ENCODE results near the gene TMEM225B. TPM values are rescaled to one million over a fixed set of nuclear protein-coding genes. Genes with fewer than 3 reads are reported as not detected.
"Not testable (repeated sequence)": the region's sequence is repeated elsewhere in the genome, so short reads cannot be mapped to it uniquely, and the experiment has no call there.

The TMEM225B gene
- total and polyA plus RNA-seq, 3 experiments from 2014 or later, result 0.55 to 1.5 (median 0.70) TPM

DNA sequence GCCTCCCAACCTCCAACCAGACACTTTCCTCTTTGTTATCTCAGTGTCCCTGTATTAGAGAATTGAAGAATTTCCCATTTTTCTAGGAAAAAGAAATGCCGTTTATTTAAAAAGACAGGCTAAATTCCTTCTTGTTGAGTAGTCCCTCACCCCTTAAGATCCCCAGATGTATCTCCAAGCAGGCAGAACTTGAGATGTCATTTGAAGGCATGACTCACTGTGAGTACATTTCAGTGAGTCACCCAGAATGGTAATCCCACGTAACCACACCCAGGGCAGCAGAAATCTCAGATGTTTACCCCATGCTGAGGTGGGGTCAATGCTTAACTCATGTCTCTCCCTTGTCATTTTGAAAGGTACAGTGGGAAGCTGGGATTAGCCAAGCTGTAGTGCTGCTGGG is 35.2 kb upstream of the TMEM225B start:
- Mint-ChIP-seq H3K27me3 (peaks cover 0 to 2% of the 10 kb centered on the region in 2 donors), H3K36me3 (peaks cover 0 to 75% (median 28%) of the 10 kb centered on the region in 3 donors), H3K9me3 (no peaks in the 10 kb centered on the region), H3K4me3 (peak overlapping the region in 2 of 7 donors; percentile 18 to 46), H3K4me1 (peaks cover 43 to 67% (median 55%) of the 10 kb centered on the region in 3 donors), H3K27ac (peak overlapping the region in 5 of 8 donors; percentile 3 to 97 (median 57))
- ChIA-PET CTCF (no interaction called here), POLR2A (no interaction called here)
- peaks cover 52% of the 10 kb centered on the region for H3K36me3 ChIP-seq (ENCODE audit: insufficient read depth, low read length)
- no peak overlapping the region for H3K4me3 ChIP-seq (ENCODE audit: low read length)
- no peaks in the 10 kb centered on the region for H3K9me3 ChIP-seq (ENCODE audit: low read length)
- peaks cover 18% of the 10 kb centered on the region for H3K4me1 ChIP-seq (ENCODE audit: insufficient read depth, low read length)
- H3K27me3 ChIP-seq (ENCODE audit: insufficient read depth, low read length, poor library complexity, severe bottlenecking), result no peaks in the 10 kb centered on the region
- peak in 1 of 5 donors; percentile 49 for DNase-seq
- no peak overlapping the region for H3K27ac ChIP-seq (ENCODE audit: low read depth, low read length)

- ChIA-PET POLR2A (no interaction called here), CTCF (no interaction called here)
- H3K9me3 Mint-ChIP-seq, result no peaks in the 10 kb centered on the region
- H3K27me3 Mint-ChIP-seq, result peaks cover 0 to 2% of the 10 kb centered on the region in 2 donors
- no peaks in the 10 kb centered on the region for H3K9me3 ChIP-seq (ENCODE audit: low read length)
- peaks cover 18% of the 10 kb centered on the region for H3K4me1 ChIP-seq (ENCODE audit: insufficient read depth, low read length)
- peak overlapping the region in 1 of 7 donors; percentile 13 for H3K4me3 Mint-ChIP-seq
- H3K27ac ChIP-seq (ENCODE audit: low read depth, low read length), result no peak overlapping the region
- peaks cover 52% of the 10 kb centered on the region for H3K36me3 ChIP-seq (ENCODE audit: insufficient read depth, low read length)
- H3K4me1 Mint-ChIP-seq, result peaks cover 38 to 62% (median 52%) of the 10 kb centered on the region in 3 donors
- H3K27me3 ChIP-seq (ENCODE audit: insufficient read depth, low read length, poor library complexity, severe bottlenecking), result no peaks in the 10 kb centered on the region
- H3K4me3 ChIP-seq (ENCODE audit: low read length), result no peak overlapping the region
- H3K27ac Mint-ChIP-seq, result peak overlapping the region in 4 of 8 donors; percentile 13 to 70 (median 20)
- DNase-seq, result no peak
- H3K36me3 Mint-ChIP-seq, result peaks cover 0 to 70% (median 25%) of the 10 kb centered on the region in 3 donors
Measured at GRCh38 chr7:99563650-99564049, 34.4 kb upstream of the TMEM225B start.

DNA sequence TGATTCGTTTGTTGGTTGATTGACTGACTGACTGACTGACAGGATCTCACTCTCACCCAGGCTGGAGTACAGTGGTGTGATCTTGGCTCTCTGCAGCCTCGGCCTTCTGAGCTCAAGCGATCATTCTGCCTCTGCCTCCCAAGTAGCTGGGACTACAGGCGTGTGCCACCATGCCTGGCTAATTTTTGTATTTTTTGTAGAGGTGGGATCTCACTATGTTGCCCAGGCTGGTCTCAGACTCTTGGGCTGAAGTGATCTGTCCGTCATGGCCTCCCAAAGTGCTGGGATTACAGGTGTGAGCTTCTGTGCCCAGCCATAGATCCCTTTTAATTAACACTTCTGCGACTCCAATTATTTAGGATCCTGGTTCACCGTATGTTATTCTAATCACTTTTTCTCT is 29.3 kb upstream of the TMEM225B start:
- H3K4me3 Mint-ChIP-seq; H3K4me1 ChIP-seq (ENCODE audit: insufficient read depth, low read length); DNase-seq; H3K27me3 ChIP-seq (ENCODE audit: insufficient read depth, low read length, poor library complexity, severe bottlenecking); POLR2A ChIA-PET; H3K27me3 Mint-ChIP-seq; H3K9me3 Mint-ChIP-seq; H3K9me3 ChIP-seq (ENCODE audit: low read length); H3K4me3 ChIP-seq (ENCODE audit: low read length); H3K27ac ChIP-seq (ENCODE audit: low read depth, low read length): not testable (repeated sequence)
- peaks cover 32% of the 10 kb centered on the region for H3K36me3 ChIP-seq (ENCODE audit: insufficient read depth, low read length)
- CTCF ChIA-PET, result interaction anchor here (0.7 kb wide), 1 partner anchor 9 kb away, joined by 3 read pairs; no protein-coding TSS in a partner anchor
- Mint-ChIP-seq H3K27ac (peak overlapping the region in 1 of 8 donors; percentile 43), H3K36me3 (peaks cover 0 to 81% (median 27%) of the 10 kb centered on the region in 3 donors), H3K4me1 (peaks cover 21 to 28% (median 26%) of the 10 kb centered on the region in 3 donors)

DNA sequence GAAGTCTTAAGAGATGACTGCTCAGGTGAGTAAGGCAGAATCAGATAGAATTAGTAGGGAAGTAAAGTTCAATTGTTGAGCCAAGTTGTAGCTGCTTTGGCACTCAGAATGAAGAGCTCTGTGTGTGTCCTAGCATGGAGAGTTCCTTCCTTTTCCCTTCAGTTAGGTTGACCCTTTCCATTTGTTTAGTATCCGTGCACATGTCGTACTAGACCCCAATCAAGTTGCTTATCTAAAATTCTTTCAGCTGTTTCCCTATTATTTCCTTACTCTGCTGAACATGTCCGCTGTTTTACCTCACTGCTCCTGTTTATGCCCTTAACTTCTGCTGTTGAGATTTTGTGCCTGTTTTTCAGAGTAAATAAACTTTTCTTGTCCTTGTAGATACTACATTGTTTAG is 26.3 kb upstream of the TMEM225B start:
- H3K27ac Mint-ChIP-seq, result peak overlapping the region in 3 of 8 donors; percentile 5 to 85 (median 56)
- CTCF ChIA-PET, result interaction anchor here (1.1 kb wide), 1 partner anchor 13 kb away, joined by 3 read pairs; no protein-coding TSS in a partner anchor
- DNase-seq, result no peak

DNA sequence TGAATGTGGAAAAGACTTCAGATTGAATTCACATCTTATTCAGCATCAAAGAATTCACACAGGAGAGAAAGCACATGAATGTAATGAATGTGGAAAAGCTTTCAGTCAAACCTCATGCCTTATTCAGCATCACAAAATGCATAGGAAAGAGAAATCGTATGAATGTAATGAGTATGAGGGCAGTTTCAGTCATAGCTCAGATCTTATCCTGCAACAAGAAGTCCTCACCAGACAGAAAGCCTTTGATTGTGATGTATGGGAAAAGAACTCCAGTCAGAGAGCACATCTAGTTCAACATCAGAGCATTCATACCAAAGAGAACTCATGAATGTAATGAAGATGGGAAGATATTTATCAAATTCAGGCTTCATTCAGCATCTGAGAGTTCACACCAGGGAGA is 24.8 kb upstream of the TMEM225B start:
- Mint-ChIP-seq H3K27me3 (no peaks in the 10 kb centered on the region), H3K36me3 (peaks cover 0 to 55% (median 14%) of the 10 kb centered on the region in 3 donors)
- POLR2A ChIA-PET, result no interaction called here

More for the DNA sequence above, 26.3 kb upstream of the TMEM225B start:
- Histone ChIP-seq H3K27ac (ENCODE audit: low read depth, low read length) (no peak overlapping the region), H3K4me3 (ENCODE audit: low read length) (no peak overlapping the region), H3K9me3 (ENCODE audit: low read length) (no peaks in the 10 kb centered on the region), H3K27me3 (ENCODE audit: insufficient read depth, low read length, poor library complexity, severe bottlenecking) (no peaks in the 10 kb centered on the region), H3K4me1 (ENCODE audit: insufficient read depth, low read length) (no peaks in the 10 kb centered on the region), H3K36me3 (ENCODE audit: insufficient read depth, low read length) (peaks cover 9% of the 10 kb centered on the region)
- H3K4me1 Mint-ChIP-seq, result peaks cover 5 to 7% (median 6%) of the 10 kb centered on the region in 3 donors
- POLR2A ChIA-PET, result no interaction called here
- H3K27me3 Mint-ChIP-seq, result no peaks in the 10 kb centered on the region
- H3K4me3 Mint-ChIP-seq, result no peak overlapping the region
- peaks cover 0 to 62% (median 14%) of the 10 kb centered on the region in 3 donors for H3K36me3 Mint-ChIP-seq
- no peaks in the 10 kb centered on the region for H3K9me3 Mint-ChIP-seq

DNA sequence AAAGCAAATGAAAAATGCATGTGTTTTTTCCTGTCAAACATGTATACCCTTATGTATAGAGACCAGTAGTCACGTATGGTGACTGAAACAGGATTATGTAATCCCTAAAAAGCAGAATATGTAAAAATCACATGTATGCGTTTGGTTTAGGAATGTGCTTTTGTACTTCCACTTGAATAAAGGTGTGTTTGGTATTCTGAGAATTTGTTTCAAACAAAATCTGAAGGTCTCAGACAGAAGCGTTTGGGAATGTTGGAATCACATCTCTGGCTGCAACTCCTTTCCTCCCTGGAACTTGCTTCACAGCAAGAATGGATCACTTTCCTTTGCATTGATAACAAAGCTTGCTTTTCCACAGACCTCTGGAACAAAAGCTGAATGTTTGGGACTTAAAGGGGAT is 21.8 kb upstream of the TMEM225B start:
- Histone ChIP-seq H3K4me1 (ENCODE audit: insufficient read depth, low read length) (peaks cover 11% of the 10 kb centered on the region), H3K27me3 (ENCODE audit: insufficient read depth, low read length, poor library complexity, severe bottlenecking) (no peaks in the 10 kb centered on the region), H3K36me3 (ENCODE audit: insufficient read depth, low read length) (peaks cover 7% of the 10 kb centered on the region), H3K9me3 (ENCODE audit: low read length) (no peaks in the 10 kb centered on the region), H3K27ac (ENCODE audit: low read depth, low read length) (no peak overlapping the region), H3K4me3 (ENCODE audit: low read length) (no peak overlapping the region)
- H3K9me3 Mint-ChIP-seq, result no peaks in the 10 kb centered on the region
- H3K4me3 Mint-ChIP-seq, result peak overlapping the region in 1 of 7 donors; percentile 22
- H3K27ac Mint-ChIP-seq, result no peak overlapping the region
- CTCF ChIA-PET, result no interaction called here
- H3K4me1 Mint-ChIP-seq, result peaks cover 9 to 18% (median 15%) of the 10 kb centered on the region in 3 donors
- POLR2A ChIA-PET, result no interaction called here
- H3K36me3 Mint-ChIP-seq, result peaks cover 0 to 32% (median 10%) of the 10 kb centered on the region in 3 donors
- no peaks in the 10 kb centered on the region for H3K27me3 Mint-ChIP-seq
- DNase-seq, result no peak

More for the DNA sequence above, 24.8 kb upstream of the TMEM225B start:
- H3K27ac ChIP-seq (ENCODE audit: low read depth, low read length), result no peak overlapping the region
- Mint-ChIP-seq H3K9me3 (no peaks in the 10 kb centered on the region), H3K27ac (peak overlapping the region in 2 of 8 donors; percentile 51 to 72), H3K4me3 (no peak overlapping the region), H3K4me1 (peaks cover 5 to 7% (median 6%) of the 10 kb centered on the region in 3 donors)
- no peak overlapping the region for H3K4me3 ChIP-seq (ENCODE audit: low read length)
- DNase-seq, result no peak
- peaks cover 9% of the 10 kb centered on the region for H3K36me3 ChIP-seq (ENCODE audit: insufficient read depth, low read length)
- H3K9me3 ChIP-seq (ENCODE audit: low read length), result no peaks in the 10 kb centered on the region
- H3K27me3 ChIP-seq (ENCODE audit: insufficient read depth, low read length, poor library complexity, severe bottlenecking), result no peaks in the 10 kb centered on the region
- CTCF ChIA-PET, result no interaction called here
- H3K4me1 ChIP-seq (ENCODE audit: insufficient read depth, low read length), result no peaks in the 10 kb centered on the region

- Histone ChIP-seq H3K9me3 (ENCODE audit: low read length) (no peaks in the 10 kb centered on the region), H3K4me3 (ENCODE audit: low read length) (peak overlapping the region; percentile 81), H3K27ac (ENCODE audit: low read depth, low read length) (no peak overlapping the region), H3K36me3 (ENCODE audit: insufficient read depth, low read length) (no peaks in the 10 kb centered on the region), H3K27me3 (ENCODE audit: insufficient read depth, low read length, poor library complexity, severe bottlenecking) (no peaks in the 10 kb centered on the region), H3K4me1 (ENCODE audit: insufficient read depth, low read length) (peaks cover 11% of the 10 kb centered on the region)
- Mint-ChIP-seq H3K27me3 (no peaks in the 10 kb centered on the region), H3K4me3 (peak overlapping the region; percentile 83 to 96 (median 94)), H3K4me1 (peaks cover 10 to 20% (median 17%) of the 10 kb centered on the region in 3 donors), H3K27ac (peak overlapping the region; percentile 10 to 81 (median 61)), H3K9me3 (no peaks in the 10 kb centered on the region), H3K36me3 (peaks cover 0 to 4% (median 0%) of the 10 kb centered on the region in 3 donors)
- no peak for DNase-seq
- CTCF ChIA-PET, result interaction anchor here (1.2 to 1.6 kb wide), 2 partner anchors 45 to 75 kb away, joined by 3 to 4 read pairs; partner anchors contain the start of gene ZKSCAN5
- POLR2A ChIA-PET, result interaction anchor here (0.6 to 0.7 kb wide), 2 partner anchors 21 to 855 kb away, joined by 3 to 4 read pairs; partner anchors contain the start of gene ZNF655
Measured at GRCh38 chr7:99579281-99579955, 18.6 kb upstream of the TMEM225B start.

Measured in CD8-positive, alpha-beta memory T cell (primary cell).